Smooth muscle cell (in vitro differentiated cells): ENCODE results near the gene FGD3. TPM values are rescaled to one million over a fixed set of nuclear protein-coding genes. Genes with fewer than 3 reads are reported as not detected.

ENCODE experiments used
- DNase-seq: peaks from one replicate; lab custom pipeline; 2025; ENCODE audit not compliant: unreplicated experiment; lab: John Stamatoyannopoulos, UW
- H2AFZ ChIP-seq: fragments of 200-600 bp; sonication (generic); 2 replicates; pipeline ENCODE4 v1.6.0; 2016; ENCODE audit warnings: antibody characterized with exemption, low read depth, mild to moderate bottlenecking
- H3F3A ChIP-seq: fragments of 200-600 bp; sonication (generic); 2 replicates; pipeline ENCODE4 v1.6.0; 2017; ENCODE audit warnings: antibody characterized with exemption, low read depth
- H3K27ac ChIP-seq: fragments of 200-600 bp; sonication (generic); 2 replicates; pipeline ENCODE4 v1.5.1; 2016; ENCODE audit warnings: low read depth, mild to moderate bottlenecking
- H3K27me3 ChIP-seq: fragments of 200-600 bp; sonication (generic); 2 replicates; pipeline ENCODE4 v1.6.1; 2016; ENCODE audit warnings: low read depth, mild to moderate bottlenecking
- H3K36me3 ChIP-seq: fragments of 200-600 bp; sonication (generic); 2 replicates; pipeline ENCODE4 v1.5.1; 2016; ENCODE audit warnings: low read depth
- H3K4me1 ChIP-seq: fragments of 200-600 bp; sonication (generic); 2 replicates; pipeline ENCODE4 v1.5.1; 2016; ENCODE audit warnings: low read depth
- H3K4me2 ChIP-seq: fragments of 200-600 bp; sonication (generic); 2 replicates; pipeline ENCODE4 v1.6.0; 2016; ENCODE audit warnings: mild to moderate bottlenecking
- H3K4me3 ChIP-seq: fragments of 200-600 bp; sonication (generic); 2 replicates; pipeline ENCODE4 v1.5.1; 2016; ENCODE audit warnings: mild to moderate bottlenecking
- H3K79me2 ChIP-seq: fragments of 200-600 bp; sonication (generic); 2 replicates; pipeline ENCODE4 v1.6.0; 2016; ENCODE audit warnings: low read depth, mild to moderate bottlenecking
- H3K9ac ChIP-seq: fragments of 200-600 bp; sonication (generic); 2 replicates; pipeline ENCODE4 v1.6.0; 2016; ENCODE audit warnings: low read depth
- H3K9me3 ChIP-seq: fragments of 200-600 bp; sonication (generic); replicated peaks from 2 replicates; pipeline ENCODE4 v1.5.1; 2016; ENCODE audit warnings: low read depth
- H4K20me1 ChIP-seq: fragments of 200-600 bp; sonication (generic); 2 replicates; pipeline ENCODE4 v1.6.0; 2016; ENCODE audit warnings: low read depth
- CTCF ChIP-seq: fragments of 200-600 bp; sonication (generic); IDR thresholded peaks from 2 replicates; pipeline ENCODE4 v1.5.1; 2017; ENCODE audit warnings: borderline replicate concordance, mild to moderate bottlenecking, antibody characterized with exemption; ENCODE audit not compliant: insufficient read depth, poor library complexity, severe bottlenecking
- WGBS: methylation state at CpG from one replicate; pipeline ENCODE4 v1.1.7; 2016; ENCODE audit warnings: low lambda C conversion rate; 5-methylcytosine and 5-hydroxymethylcytosine counted together
- polyA plus RNA-seq: library from polyadenylated mRNA; unstranded; fragments of >200 nt; fragmentation: Nextera tagmentation; extraction: Ambion mirVana; gene quantifications from 2 replicates; pipeline ENCODE4 v1.2.1, GENCODE V29; 2016
- total RNA-seq: library from RNA; depleted of rRNA; stranded (reverse); fragments of >200 nt; gene quantifications from 2 replicates; pipeline ENCODE4 v1.2.3, GENCODE V29; 2014

The FGD3 gene
- total and polyA plus RNA-seq, 2 experiments from 2014 or later = 1.1 to 2.1 TPM

GRCh38 chr9:93080406-93080805 lies 133.1 kb downstream of the FGD3 start:
- WGBS = 93% methylated on average over 9 of the region's 9 CpGs
- Histone ChIP-seq H3F3A (peaks cover 8% of the 10 kb centered on the region), H3K4me3 (no peak overlapping the region)

GRCh38 chr9:93081081-93081529 lies 133.8 kb downstream of the FGD3 start:
- no peaks in the 10 kb centered on the region for H3K79me2 ChIP-seq
- H3K36me3 ChIP-seq = no peaks in the 10 kb centered on the region
- H3K4me1 ChIP-seq = no peaks in the 10 kb centered on the region
- 95% methylated on average over 10 of the region's 10 CpGs for WGBS
- H2AFZ ChIP-seq = no peak overlapping the region
- no peaks in the 10 kb centered on the region for H3K27me3 ChIP-seq
- H3K27ac ChIP-seq = no peak overlapping the region
- peaks cover 8% of the 10 kb centered on the region for H3F3A ChIP-seq
- no peak for DNase-seq
- H3K9me3 ChIP-seq = no peaks in the 10 kb centered on the region
- peak overlapping the region; percentile 9 for H3K9ac ChIP-seq
- H4K20me1 ChIP-seq = no peaks in the 10 kb centered on the region
- no peak for TF ChIP-seq CTCF
- H3K4me2 ChIP-seq = no peak overlapping the region
- H3K4me3 ChIP-seq = no peak overlapping the region

More at GRCh38 chr9:93080406-93080805, 133.1 kb downstream of the FGD3 start:
- Histone ChIP-seq H3K9ac (no peak overlapping the region), H3K27ac (no peak overlapping the region), H3K27me3 (no peaks in the 10 kb centered on the region), H2AFZ (no peak overlapping the region), H3K9me3 (no peaks in the 10 kb centered on the region), H3K4me2 (no peak overlapping the region), H3K79me2 (no peaks in the 10 kb centered on the region), H3K36me3 (no peaks in the 10 kb centered on the region), H4K20me1 (no peaks in the 10 kb centered on the region), H3K4me1 (no peaks in the 10 kb centered on the region)
- TF ChIP-seq CTCF = no peak
- no peak for DNase-seq

- Histone ChIP-seq H2AFZ (no peak overlapping the region), H3K36me3 (no peaks in the 10 kb centered on the region), H3K27ac (peak overlapping the region; percentile 78), H3K4me2 (no peak overlapping the region), H3K4me3 (no peak overlapping the region), H3K9ac (peak overlapping the region; percentile 9), H3K27me3 (no peaks in the 10 kb centered on the region), H4K20me1 (no peaks in the 10 kb centered on the region), H3K79me2 (no peaks in the 10 kb centered on the region), H3K4me1 (no peaks in the 10 kb centered on the region), H3F3A (peaks cover 8% of the 10 kb centered on the region), H3K9me3 (no peaks in the 10 kb centered on the region)
- no peak for DNase-seq
- no peak for TF ChIP-seq CTCF
- 18% methylated on average over 3 of the region's 3 CpGs for WGBS
Measured at GRCh38 chr9:93081931-93082330, 134.6 kb downstream of the FGD3 start.

GRCh38 chr9:93082841-93083411 lies 135.6 kb downstream of the FGD3 start:
- Histone ChIP-seq H4K20me1 (no peaks in the 10 kb centered on the region), H3K4me3 (no peak overlapping the region), H3K9me3 (no peaks in the 10 kb centered on the region), H3K36me3 (no peaks in the 10 kb centered on the region), H3K79me2 (no peaks in the 10 kb centered on the region), H3K27ac (peak overlapping the region; percentile 14), H3K9ac (no peak overlapping the region), H3K4me2 (no peak overlapping the region), H3K4me1 (no peaks in the 10 kb centered on the region), H2AFZ (no peak overlapping the region), H3F3A (peaks cover 8% of the 10 kb centered on the region), H3K27me3 (no peaks in the 10 kb centered on the region)
- DNase-seq = no peak
- WGBS = 77% methylated on average over 18 of the region's 18 CpGs
- no peak for TF ChIP-seq CTCF
